Measurements from ENCODE around the gene MAML2.

Gene MAML2

DNA sequence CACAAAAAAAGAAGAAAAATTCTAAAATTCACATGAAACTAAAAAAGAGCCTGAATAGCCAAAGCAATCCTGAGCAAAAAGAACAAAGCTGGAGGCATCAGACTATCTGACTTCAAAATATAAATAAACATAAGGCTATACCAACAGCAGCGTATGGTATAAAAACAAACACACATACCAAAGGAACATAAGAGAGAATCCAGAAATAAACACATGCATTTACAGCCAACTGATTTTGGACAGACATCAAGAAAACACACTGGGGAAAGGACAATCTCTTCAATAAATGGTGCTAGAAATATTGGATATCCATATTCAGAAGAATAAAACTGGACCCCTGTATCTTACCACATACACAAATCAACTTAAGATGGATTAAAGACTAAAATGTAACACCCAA lies 416.3 kb downstream of the MAML2 start:
- no peak for DNase-seq

All from CD4-positive, alpha-beta T cell treated with Interleukin-1 beta for 1 hour (primary cell).